ENCODE data around the gene CARMIL1. TPM values are rescaled to one million over a fixed set of nuclear protein-coding genes. Genes with fewer than 3 reads are reported as not detected.

Gene CARMIL1
- total RNA-seq, 1 experiment from 2014 or later, result 23.6 TPM

- Histone ChIP-seq H2AK5ac (ENCODE audit: insufficient read length, low read length) (no peak overlapping the region), H4K8ac (replicated peaks; ENCODE audit: insufficient read length, low read depth, low read length) (no peak overlapping the region), H3K56ac (ENCODE audit: insufficient read length, low read depth, low read length) (no peak overlapping the region), H3K9ac (ENCODE audit: extremely low read depth, insufficient read length, low read length) (no peak overlapping the region), H4K5ac (ENCODE audit: insufficient read length, low read depth, low read length) (no peak overlapping the region), H4K91ac (ENCODE audit: insufficient read length, low read depth, low read length) (no peak overlapping the region), H3K27me3 (ENCODE audit: insufficient read depth, low read length) (no peaks in the 10 kb centered on the region), H3K18ac (ENCODE audit: insufficient read length, low read depth, low read length) (no peak overlapping the region), H2BK5ac (ENCODE audit: insufficient read length, low read length) (no peak overlapping the region), H2BK120ac (ENCODE audit: low read depth, low read length, poor library complexity, severe bottlenecking) (no peak overlapping the region), H3K4ac (ENCODE audit: low read depth, low read length) (no peak overlapping the region), H3T11ph (ENCODE audit: low read length) (no peak overlapping the region), H2BK12ac (ENCODE audit: insufficient read length, low read depth, low read length) (no peak overlapping the region), H3K4me2 (ENCODE audit: insufficient read depth, insufficient read length, low read length) (no peak overlapping the region), H2AFZ (ENCODE audit: low read length) (no peak overlapping the region), H2BK20ac (ENCODE audit: low read depth, low read length, poor library complexity, severe bottlenecking) (no peak overlapping the region), H3K4me1 (ENCODE audit: insufficient read depth, low read length) (no peaks in the 10 kb centered on the region), H3K27ac (ENCODE audit: insufficient read length, low read depth, low read length) (no peak overlapping the region), H3K23ac (ENCODE audit: insufficient read length, low read depth, low read length) (no peak overlapping the region), H3K9me3 (ENCODE audit: control insufficient read depth, low read depth, low read length) (no peaks in the 10 kb centered on the region), H3K79me2 (ENCODE audit: insufficient read depth, low read length) (no peaks in the 10 kb centered on the region), H3K23me2 (ENCODE audit: insufficient read length, low read depth, low read length, poor library complexity, severe bottlenecking) (no peaks in the 10 kb centered on the region), H3K79me1 (ENCODE audit: insufficient read depth, low read depth, low read length, poor library complexity, severe bottlenecking) (no peaks in the 10 kb centered on the region), H4K20me1 (ENCODE audit: control insufficient read depth, insufficient read depth, insufficient read length) (no peaks in the 10 kb centered on the region), H2BK15ac (ENCODE audit: low read depth, low read length) (no peak overlapping the region), H3K14ac (ENCODE audit: insufficient read depth, low read length) (no peak overlapping the region)
- peaks cover under 1 to 13% (median 12%) of the 10 kb centered on the region in 3 experiments; a peak in 6 of 7 replicates for H3K36me3 Mint-ChIP-seq (ENCODE audit: insufficient read depth in 1 of 3, low read depth in 3 of 3)
- no peak for TF ChIP-seq CTCF (conservative IDR thresholded peaks at IDR 0.05)
- DNase-seq, result no peak
- no peak overlapping the region for H3K4me3 Mint-ChIP-seq
- no peak overlapping the region for H3K27ac Mint-ChIP-seq
- WGBS (ENCODE audit: extremely low coverage, insufficient read length, low lambda C conversion rate), result no CpG with 5 or more reads among the region's 3 CpGs
- peaks cover 0 to 6% of the 10 kb centered on the region in 2 experiments; a peak in 1 of 5 replicates for H3K9me3 Mint-ChIP-seq
- H3K27me3 Mint-ChIP-seq (ENCODE audit: low read depth), result no peaks in the 10 kb centered on the region
- no peaks in the 10 kb centered on the region for H3K4me1 Mint-ChIP-seq
Observed at GRCh38 chr6:25583906-25584305, 304.7 kb downstream of the CARMIL1 start.

Measured in H9 (cell line).